Measurements from ENCODE around the gene HMGB2. TPM values are rescaled to one million over a fixed set of nuclear protein-coding genes. Genes with fewer than 3 reads are reported as not detected.

HMGB2 gene
- total RNA-seq, 1 experiment from 2014 or later, result 334 TPM

DNA sequence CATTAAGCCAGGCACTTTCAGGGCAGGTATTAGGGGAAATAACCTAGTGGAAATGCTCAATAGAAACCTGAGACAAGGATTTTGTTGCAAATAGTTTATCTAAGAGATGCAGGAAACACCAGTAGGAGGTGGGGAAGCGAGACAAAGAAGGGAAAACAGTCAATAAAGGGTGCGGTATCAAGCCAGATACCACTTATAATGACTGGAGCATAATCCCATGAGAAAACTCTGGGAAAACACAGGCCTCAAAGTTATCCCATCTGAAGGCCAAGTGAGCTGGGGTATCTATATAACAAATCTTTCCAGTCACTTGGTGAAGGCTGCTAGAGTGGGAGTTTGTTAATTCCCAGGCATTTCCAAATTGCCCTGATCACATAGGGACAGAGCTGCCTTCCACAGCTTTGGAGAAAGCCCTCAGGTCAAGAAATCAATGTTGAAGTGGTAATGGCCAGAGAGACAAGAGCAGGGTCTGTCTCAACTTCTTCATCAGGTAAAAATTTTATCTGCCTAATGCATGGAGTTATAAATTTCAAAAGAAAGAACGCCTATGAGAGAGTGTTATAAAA is 9.8 kb upstream of the HMGB2 start:
- in situ Hi-C loops (cut with HindIII; ENCODE audit: low sequenced_read_pairs), result no loop called here
- no peak for DNase-seq (ENCODE audit: low spot score)

DNA sequence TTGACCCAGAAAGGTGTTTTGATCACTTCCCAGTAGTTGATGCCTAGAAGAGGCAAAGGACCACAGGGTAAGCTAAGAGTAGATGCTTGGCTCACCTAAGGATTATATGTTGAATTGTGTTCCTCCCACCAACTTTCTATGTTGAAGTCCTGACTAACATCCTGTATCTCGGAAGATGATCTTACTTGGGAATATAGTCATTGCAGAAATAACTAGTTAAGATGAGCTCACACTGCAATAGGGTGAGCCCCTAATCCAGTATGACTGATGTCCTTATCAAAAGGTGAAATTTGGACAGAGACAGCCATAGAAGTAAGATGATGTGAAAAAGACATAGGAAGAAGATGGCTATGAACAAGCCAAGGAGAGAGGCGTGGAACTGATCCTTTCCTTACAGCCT is 3.3 kb upstream of the HMGB2 start:
- DNase-seq (ENCODE audit: low spot score), result no peak
- in situ Hi-C loops (cut with HindIII; ENCODE audit: low sequenced_read_pairs), result no loop called here

DNA sequence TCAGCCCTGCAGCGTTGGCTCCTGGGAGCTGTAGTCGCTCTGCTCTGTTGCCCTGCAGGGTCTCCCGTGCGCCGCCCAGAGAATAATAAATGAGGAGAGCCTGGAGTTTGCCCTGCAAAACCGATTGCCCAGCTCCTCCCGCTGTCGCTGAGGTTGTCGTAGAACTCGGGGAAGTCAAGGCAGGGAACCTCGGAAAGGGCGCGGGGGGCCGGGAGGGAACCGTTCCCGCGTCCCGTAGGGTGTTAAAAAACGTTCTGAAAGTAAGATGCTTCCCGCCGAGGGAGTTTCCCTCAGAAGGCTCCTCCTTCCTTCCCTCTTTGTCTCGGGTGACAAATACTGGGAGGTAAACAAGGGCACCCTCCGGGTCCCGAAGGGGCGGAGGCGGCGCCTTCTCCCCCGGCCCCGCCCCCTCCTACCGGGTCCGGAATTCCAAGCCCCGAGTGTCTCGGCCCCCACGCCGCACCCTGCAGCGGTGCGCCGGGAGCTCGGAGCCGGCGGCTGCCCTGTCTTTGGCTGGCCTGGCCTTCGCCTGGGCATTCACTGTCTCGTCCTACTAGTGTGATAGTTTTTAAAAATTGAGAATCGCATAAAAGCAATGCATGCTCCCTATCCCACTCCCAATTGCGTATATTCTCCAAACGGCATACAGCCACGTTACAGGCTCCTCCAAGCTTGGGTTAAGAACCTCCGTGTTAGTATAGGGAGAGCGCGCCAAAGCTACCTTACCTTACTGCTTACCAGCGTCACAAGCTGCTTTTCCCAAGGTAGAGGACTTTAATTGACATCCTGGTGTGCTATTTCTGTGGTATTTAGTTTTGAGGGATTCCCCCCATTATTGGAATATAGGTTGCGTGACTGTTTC is 964 bp upstream of the HMGB2 start:
- peak; percentile 66 for DNase-seq (ENCODE audit: low spot score)
- in situ Hi-C loops (cut with HindIII; ENCODE audit: low sequenced_read_pairs), result no loop called here

DNA sequence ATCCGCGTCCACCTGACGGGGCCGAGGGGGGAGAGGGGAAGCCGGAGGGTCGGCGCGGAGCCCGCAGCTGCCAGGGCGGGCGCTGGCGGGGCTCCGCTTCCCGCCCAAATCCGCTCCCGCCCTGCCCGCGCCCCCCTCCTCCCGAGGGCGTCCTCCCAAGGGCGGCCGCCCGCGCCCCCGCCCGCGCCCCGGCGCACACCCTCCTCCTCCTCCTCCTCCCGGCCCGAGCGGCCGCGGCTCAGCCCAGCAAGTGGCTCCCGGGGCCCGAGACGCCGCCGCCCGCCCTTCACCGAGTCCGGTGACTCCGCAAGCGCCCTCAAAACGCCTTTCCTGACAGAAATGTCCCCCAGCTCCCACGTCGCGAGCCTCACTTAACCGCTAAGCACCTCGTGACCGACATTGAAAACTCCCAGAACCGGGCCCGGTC is 487 bp downstream of the HMGB2 start:
- DNase-seq (ENCODE audit: low spot score), result no peak
- in situ Hi-C loops (cut with HindIII; ENCODE audit: low sequenced_read_pairs), result no loop called here

DNA sequence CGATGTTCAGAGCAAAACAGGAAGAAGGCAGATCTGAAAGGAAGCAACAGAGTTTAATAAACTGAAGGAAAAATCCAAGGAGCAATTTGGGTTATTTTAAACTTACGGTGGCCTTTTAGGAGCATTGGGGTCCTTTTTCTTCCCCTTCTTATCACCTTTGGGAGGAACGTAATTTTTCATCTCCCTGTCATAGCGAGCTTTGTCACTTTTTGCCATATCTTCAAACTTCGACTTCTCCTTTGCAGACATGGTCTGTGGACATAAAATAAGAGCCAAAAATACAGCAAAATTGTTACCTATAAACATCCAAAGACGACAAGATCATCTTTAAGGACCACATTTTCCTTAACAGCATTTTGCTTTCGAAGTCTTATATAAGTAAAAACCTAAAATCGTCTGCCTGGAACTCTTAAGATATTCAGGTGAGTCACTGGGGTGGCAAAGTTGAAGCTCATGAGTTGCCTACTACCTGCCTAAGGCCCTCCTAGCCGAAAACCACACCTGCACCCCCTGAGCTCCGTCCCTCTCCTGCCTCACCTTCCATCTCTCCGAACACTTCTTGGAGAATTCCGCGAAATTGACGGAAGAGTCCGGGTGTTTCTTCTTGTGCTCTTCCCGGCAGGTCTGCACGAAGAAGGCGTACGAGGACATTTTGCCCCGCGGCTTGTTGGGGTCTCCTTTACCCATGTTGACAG is 1.0 kb downstream of the HMGB2 start:
- DNase-seq (ENCODE audit: low spot score), result peak; percentile 35
- in situ Hi-C loops (cut with HindIII; ENCODE audit: low sequenced_read_pairs), result no loop called here

DNA sequence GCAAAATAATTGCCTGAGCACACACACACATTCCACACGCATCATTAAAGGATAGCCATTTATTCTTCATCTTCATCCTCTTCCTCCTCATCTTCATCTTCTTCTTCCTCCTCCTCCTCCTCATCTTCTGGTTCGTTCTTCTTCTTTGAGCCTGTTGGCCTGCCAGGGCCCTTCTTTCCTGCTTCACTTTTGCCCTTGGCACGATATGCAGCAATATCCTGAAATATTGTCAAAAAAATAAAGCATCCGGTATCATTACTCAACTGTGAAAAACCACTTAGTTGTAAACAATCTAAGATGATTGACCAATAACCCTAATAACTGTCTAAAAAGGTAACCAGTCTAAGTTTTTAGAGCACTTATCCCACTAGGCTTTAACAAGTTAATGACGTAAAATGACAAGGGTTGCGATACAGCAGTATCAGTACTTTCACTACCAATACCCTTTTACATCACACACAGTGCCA is 2.1 kb downstream of the HMGB2 start:
- in situ Hi-C loops (cut with HindIII; ENCODE audit: low sequenced_read_pairs), result no loop called here
- DNase-seq (ENCODE audit: low spot score), result no peak

DNA sequence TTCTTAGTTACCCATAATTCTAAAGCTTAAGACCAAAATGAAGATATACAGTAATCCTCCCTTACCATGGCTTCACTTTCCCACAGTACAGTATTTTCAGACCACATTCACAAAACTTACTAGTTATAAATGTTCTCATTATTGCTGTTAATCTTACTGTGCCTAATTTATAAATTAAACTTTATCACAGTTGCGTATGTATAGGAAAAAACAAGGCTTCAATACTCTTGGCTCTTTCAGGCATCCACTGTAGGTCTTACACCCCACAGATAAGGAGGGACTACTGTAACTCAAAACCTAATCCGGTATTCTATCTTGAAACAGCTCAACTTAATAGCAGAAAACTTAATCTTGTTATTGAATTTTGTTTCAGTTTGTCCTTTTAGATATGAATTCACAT is 3.6 kb downstream of the HMGB2 start:
- DNase-seq (ENCODE audit: low spot score), result no peak
- in situ Hi-C loops (cut with HindIII; ENCODE audit: low sequenced_read_pairs), result no loop called here

DNA sequence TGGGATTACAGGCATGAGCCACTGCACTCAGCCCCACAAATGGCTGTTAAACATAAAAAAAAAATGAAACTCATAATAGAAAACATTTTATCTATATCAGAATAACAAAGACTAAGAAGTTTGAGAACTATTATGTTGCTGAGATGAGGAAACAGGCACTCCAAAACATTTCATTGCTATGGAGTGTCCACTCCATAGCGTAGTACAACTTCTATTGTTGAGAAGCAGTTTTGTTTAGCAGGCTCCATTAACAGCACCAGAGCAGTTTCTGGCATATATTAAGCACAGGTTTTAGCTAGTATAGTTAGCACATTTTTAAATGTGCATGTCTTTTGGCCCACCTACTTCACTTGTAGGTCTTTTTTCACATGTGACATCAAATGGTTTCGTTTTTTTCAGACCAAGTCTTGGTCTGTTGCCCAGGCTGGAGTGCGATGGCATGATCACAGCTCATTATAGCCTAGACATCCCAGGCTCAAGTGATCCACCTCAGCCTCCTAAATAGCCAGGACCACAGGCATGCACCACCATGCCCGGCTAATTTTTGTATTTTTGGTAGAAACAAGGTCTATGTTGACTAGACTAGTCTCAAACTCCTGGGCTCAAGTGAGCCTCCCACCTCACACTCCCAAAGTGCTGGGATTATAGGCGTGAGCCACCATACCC is 5.8 kb downstream of the HMGB2 start:
- in situ Hi-C loops (cut with HindIII; ENCODE audit: low sequenced_read_pairs), result no loop called here
- DNase-seq (ENCODE audit: low spot score), result no peak

DNA sequence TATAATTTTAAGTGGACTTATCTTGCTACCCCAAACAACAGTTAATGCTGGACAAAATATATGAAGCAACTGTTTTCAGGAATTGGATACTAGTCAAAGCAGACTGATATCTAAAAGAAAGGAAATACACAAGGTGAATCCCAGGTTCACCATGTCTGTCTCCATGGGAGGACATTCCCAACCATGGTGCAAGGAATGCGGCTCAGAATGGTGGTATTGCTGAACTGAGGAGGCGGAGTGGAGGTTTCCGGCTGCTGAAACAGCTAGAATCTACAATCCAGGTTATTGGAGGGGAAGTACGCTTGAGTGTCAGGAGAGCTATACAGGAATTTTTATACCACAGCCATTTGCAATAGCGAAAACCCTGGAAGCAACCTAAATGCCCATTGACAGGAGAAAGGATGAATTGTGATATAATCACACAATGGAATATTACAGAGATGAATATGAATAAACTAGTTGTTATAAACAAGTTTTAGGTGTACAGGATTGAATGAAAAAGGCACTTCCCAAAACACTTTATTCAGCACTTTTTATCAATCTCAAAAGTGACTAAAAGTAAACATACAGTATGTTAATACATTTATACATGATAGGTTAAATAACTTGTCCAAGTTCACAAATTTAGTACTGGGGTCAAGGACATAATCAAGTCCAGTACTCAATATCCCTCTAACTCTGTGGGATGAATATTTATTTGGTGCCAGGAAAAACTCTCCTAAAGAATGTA is 9.0 kb downstream of the HMGB2 start:
- in situ Hi-C loops (cut with HindIII; ENCODE audit: low sequenced_read_pairs), result no loop called here
- no peak for DNase-seq (ENCODE audit: low spot score)

DNA sequence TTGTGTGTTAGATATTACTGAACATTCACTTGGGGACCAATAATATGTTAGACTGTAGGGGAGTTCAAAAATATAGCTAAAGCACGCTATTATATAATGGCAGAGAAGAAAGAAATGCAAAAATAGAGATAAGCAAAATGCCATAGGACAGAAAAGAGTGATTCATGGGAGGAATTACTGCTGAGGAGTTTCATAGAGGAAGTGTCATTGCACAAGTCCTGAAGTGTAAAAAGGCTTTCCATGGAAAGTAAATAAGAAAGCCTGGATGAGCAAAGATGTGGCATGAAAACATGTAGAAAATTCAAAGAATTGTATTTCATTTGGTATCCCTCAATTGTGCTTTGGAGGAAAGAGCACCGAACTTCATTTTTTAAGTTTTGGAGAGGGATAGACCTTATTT is 14.5 kb downstream of the HMGB2 start:
- in situ Hi-C loops (cut with HindIII; ENCODE audit: low sequenced_read_pairs), result no loop called here
- DNase-seq (ENCODE audit: low spot score), result no peak

DNA sequence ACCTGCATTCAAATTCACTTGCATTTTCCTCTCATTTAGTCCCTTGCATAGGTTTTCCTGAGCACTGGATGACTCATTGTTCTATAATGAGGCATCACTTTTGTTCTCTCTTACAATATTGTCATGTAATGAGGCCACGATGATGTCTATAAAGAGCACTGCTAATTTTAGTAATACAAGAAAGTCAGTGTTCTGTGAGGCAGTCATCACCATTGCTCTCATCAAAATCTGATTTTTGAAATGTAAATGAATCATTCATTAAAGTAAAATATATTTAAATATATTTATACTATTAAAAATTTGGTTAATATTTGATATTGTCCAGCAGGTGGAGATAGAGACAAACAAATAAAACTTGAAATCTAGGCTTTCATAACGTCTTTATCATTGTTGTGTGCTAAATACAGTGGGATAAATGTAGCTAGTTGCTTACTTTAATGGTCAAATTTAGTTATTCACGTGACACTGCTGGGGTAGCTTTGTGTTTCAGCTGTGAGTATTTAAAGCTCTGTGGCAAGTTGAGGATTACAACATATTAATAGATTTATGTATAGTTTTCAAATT is 15.4 kb downstream of the HMGB2 start:
- in situ Hi-C loops (cut with HindIII; ENCODE audit: low sequenced_read_pairs), result no loop called here
- peak; percentile 61 for DNase-seq (ENCODE audit: low spot score)

DNA sequence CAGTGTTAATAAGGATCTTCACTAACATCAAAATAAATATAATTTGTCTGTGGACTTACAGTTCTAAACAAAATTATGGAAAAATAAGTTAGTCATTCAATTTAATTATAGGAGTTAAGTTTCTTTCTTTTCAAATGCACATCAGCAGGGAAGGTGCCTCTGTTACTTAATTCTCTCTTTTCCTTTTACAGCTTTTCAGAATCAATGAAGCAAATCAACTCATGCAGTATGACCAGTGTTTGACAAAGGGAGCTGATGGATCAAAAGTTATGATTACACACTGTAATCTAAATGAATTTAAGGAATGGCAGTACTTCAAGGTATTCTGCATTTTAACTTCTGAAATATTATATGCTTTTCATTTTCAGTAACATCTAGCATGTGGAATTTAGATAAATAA is 15.9 kb downstream of the HMGB2 start:
- in situ Hi-C loops (cut with HindIII; ENCODE audit: low sequenced_read_pairs), result no loop called here
- no peak for DNase-seq (ENCODE audit: low spot score)

DNA sequence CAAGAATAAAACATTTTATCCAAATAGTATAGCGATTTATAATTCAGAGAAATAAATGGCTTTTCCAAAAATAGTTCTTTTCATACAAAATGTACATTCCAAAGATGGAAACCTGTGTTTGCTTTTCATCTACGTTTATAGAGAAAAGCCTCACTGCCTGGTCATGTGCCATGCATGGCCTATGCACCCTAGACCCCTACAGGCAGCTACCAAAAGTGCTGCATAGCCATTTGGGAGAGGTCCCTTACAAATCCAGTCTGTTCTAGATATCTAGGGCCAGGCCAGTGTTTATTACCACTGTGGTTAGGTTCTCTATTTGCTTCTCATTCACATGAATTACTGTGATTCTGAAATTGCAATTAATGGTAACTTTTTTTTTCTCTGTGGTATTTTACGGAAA is 17.2 kb downstream of the HMGB2 start:
- no peak for DNase-seq (ENCODE audit: low spot score)
- in situ Hi-C loops (cut with HindIII; ENCODE audit: low sequenced_read_pairs), result no loop called here

DNA sequence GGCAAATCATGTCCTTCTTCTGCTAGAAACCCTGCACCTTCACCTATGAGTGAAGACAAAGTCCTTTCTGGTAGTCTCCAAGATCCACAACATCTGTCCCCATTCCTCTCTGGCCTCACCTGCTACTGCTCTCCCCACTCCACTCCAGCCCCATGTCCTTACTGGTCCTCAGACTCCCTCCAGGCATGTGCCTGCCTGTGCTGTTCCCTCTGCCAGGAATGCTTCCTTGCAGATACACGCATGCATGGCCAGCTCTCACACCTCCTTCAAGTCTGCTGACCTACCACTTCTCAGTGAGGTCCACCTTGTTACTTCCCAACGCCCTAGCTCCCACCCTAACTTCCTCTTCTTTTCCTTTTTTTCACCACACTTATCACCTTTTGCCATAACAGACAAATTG is 18.1 kb downstream of the HMGB2 start:
- DNase-seq (ENCODE audit: low spot score), result no peak
- in situ Hi-C loops (cut with HindIII; ENCODE audit: low sequenced_read_pairs), result no loop called here

DNA sequence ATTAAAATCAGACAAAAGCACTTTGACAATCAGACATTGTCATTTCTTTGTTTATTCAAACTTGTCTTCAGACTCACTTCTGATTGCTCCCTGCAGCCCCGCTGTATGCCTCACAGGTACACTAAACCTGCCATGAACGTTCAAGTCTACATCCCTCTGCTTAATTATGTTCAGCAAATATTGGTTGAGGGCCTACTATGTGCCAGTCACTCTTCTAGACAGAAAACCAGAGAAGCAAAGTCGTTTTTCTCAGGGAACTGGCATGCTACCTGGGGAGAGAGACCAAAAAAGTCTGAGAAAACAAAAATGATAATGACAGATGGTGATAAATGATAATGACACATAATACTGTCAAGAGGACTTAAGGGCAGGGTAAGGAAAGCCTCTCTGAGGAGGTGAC is 19.4 kb downstream of the HMGB2 start:
- no peak for DNase-seq (ENCODE audit: low spot score)
- in situ Hi-C loops (cut with HindIII; ENCODE audit: low sequenced_read_pairs), result no loop called here

DNA sequence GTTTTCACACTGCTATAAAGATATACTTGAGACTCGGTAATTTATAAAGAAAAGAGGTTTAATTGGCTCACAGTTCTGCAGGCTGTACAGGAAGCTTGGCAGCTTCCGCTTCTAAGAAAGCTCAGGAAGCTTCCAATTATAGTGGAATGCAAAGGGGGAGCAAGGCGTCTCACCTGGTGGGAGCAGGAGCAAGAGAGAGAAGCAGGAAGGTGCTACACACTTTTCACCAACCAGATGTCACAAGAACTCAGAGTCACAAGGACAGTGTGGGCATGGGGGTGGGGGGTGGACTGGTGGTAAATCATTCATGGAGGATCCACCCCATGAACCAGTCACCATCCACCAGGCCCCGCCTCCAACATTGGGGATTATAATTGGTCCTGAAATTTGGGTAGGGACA is 22.8 kb downstream of the HMGB2 start:
- no peak for DNase-seq (ENCODE audit: low spot score)
- in situ Hi-C loops (cut with HindIII; ENCODE audit: low sequenced_read_pairs), result no loop called here

DNA sequence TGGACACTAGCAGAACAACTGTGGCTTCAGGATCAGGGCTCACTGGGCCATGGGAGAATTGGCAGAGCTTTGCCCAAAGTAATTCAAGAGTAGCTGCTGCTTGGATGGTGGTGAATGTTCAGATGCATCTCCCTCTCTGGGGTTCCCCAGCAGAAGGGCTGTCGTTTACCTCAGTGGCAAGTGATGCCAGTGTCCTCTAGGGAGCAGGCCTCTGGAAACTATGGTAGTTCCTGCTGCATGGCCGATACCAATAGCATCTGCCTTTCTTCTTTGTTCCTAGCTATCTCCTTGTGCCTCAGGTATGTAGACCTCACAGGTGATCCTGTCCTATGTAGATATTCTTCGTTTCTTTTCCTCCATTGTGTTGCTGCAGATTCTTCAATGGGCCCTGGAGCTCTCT is 26.4 kb downstream of the HMGB2 start:
- in situ Hi-C loops (cut with HindIII; ENCODE audit: low sequenced_read_pairs), result no loop called here

DNA sequence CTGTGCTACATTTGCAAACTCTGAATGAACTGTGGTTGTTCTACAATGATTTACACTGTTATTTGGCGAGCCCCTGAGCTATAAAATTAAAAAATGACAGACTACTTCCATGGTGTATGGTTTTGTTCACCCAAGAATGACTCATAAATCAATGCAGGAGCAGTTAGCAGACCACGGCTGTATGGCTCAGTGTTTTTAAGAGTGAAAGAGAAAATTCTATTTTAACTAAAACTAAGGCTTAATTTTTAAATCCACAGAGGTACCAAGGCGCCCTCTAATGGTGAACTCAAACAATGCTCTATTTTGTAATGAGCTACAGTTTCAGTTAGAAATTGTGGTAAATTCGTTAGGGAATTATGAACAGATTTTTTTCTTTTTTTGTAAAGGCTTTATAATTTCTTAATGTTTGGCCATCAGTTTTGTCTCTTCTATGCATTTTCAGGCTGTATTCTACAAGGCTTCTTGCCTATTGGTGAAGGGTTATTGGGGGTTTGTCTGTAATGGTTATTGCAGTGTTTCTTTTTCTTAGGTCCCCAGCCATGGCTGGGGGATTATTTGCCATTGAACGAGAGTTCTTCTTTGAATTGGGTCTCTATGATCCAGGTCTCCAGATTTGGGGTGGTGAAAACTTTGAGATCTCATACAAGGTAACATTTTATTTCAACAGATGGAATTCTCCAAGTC is 32.5 kb downstream of the HMGB2 start:
- in situ Hi-C loops (cut with HindIII; ENCODE audit: low sequenced_read_pairs), result no loop called here
- peak; percentile 65 for DNase-seq (ENCODE audit: low spot score)

More for the DNA sequence above, 26.4 kb downstream of the HMGB2 start:
- DNase-seq (ENCODE audit: low spot score), result no peak

All from G401 (cell line).